Dermis microvascular lymphatic vessel endothelial cell (primary cell): ENCODE data around the gene TNFRSF1A. TPM values are rescaled to one million over a fixed set of nuclear protein-coding genes. Genes with fewer than 3 reads are reported as not detected.

Source experiments
- DNase-seq, 2 donors: peaks; one replicate each; pipeline versions ENCODE4 v3.0.0 to v3.0.0-alpha.2; 2010; ENCODE audit warnings: low read depth in 2 of 2
- total RNA-seq: library from RNA; depleted of rRNA; stranded (reverse); fragments of >200 nt; gene quantifications from 2 replicates; pipeline ENCODE4 v1.2.1, GENCODE V29; 2014

TNFRSF1A gene
- total RNA-seq = 41.7 and 71.4 TPM in 2 replicates

DNA sequence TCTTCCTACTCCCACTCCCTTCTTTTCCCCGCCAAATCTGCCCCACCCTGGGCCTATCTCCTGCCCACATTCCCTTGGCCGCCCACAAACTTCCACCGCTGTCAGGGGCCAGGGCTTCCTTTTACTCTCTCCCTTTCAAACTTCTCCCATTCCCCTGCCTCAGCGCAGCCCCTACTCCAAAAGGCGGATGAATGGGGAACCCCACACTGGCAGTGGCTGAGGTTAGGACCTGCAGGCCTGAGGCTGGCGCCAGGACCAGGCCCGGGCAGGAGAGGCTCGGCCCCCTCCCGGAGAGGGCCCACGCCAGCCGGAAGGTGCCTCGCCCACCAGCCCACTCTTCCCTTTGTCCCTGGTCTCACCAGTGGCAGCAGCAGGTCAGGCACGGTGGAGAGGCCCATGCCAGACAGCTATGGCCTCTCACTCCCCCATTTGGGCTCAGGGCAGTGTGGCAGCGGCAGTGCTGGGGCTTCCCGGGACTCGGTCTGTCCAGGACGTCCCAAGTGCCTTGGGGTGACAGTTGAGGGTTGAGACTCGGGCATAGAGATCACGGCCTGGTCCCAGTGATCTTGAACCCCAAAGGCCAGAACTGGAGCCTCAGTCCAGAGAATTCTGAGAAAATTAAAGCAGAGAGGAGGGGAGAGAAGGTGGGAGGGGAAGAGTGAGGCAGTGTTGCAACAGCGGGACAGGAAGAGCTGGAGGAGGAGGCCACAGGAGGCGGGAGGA is at the start of gene TNFRSF1A:
TSS of gene TNFRSF1A (minus strand) at position 660 of the 723 bp plus-strand sequence. CDS start at position 398, 262 bp downstream.
- DNase-seq = peak; percentile 53 to 83

DNA sequence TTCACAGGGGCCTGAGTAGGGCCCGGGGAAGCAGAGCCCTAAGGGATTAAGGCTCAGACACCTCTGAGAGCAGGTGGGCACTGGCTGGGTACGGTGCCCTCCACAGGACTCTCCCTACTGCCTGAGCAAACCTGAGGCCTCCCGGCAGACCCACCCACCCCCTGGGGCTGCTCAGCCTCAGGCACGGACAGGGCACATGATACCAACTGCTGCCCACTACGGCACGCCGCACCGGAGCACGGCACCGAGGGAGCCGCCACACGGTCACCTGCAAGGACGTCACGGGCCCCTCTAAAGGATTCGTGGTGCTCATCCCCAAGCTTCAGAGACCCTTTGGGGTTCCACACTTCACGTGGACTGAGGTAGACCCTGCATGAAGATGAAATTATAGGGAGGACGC is 49.1 kb upstream of the TNFRSF1A start:
- DNase-seq = no peak

DNA sequence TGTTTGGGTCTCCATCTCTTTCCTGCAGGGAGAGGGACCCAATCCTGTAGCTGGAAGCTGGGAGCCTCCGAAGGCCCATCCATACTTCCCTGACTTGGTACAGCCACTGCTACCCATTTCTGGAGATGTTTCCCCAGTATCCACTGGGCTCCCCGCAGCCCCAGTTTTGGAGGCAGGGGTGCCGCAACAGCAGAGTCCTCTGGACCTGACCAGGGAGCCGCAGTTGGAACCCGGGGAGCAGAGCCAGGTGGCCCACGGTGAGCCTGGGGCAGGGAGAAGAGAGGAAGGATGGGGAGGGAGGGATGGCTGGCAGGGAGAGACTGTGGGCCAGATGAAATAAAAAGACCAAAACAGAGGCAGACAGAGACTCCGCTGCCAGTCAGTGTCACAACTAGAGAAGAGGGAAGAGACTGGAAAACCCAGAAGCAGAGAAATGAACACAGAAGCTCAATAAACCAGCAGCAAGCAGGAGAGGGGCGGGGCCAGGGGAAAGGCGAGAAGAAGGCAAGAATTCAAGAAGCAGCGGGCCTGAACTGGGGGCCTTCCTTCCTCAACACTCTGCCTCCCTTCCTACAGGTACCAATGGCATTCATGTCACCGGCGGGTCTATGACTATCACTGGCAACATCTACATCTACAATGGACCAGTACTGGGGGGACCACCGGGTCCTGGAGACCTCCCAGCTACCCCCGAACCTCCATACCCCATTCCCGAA is 48.4 kb upstream of the TNFRSF1A start:
- no peak for DNase-seq

DNA sequence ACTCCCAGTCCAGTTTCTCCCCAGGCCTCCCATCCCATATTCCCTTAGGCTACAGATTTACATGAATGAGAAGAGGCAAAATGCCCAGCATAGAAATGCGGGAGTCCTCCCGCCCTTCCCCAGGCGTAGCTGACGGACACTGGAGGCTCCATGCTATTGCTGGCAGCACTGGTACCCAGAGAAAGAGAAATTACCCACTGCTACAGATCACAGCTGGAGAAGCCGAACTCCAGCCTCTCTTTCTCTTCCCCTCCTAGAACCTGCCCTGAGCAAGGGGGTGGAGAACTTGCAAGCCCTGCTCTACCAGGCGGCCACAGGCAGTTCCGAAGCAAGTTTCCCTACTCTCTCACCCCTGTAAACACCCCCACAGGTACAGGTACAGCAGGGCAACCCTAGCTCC is 45.7 kb upstream of the TNFRSF1A start:
- DNase-seq = no peak

DNA sequence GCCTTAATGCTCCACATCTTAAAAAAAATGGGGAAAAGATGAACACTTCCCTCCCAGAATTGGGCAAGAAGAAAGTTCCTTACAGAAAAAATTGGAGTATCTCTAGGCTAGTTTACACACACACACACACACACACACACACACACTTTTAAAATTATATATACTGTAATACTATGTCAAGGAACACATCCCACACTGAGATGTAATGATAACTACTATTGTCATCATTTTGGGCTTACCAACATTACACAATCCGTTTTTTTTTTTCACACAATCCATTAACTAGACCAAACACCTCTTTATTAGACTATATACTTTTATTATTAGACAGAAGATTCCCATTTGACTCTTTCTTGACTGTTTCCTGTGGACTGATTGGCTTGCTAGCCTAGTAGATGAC is 44.6 kb upstream of the TNFRSF1A start:
- no peak for DNase-seq

DNA sequence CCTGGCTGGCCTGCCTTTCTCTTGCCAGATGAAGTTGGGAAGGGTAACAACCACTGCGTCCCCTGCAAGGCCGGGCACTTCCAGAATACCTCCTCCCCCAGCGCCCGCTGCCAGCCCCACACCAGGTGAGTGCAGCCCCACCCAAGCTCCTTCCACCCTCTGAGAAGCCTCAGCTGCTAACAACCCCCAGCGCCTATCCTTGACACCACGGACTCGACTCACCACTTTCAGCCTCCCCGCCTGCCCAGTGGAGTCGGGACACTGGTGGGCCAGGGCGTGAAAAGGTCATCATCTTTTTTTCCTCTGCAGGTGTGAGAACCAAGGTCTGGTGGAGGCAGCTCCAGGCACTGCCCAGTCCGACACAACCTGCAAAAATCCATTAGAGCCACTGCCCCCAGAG is 44.2 kb upstream of the TNFRSF1A start:
- DNase-seq = no peak

DNA sequence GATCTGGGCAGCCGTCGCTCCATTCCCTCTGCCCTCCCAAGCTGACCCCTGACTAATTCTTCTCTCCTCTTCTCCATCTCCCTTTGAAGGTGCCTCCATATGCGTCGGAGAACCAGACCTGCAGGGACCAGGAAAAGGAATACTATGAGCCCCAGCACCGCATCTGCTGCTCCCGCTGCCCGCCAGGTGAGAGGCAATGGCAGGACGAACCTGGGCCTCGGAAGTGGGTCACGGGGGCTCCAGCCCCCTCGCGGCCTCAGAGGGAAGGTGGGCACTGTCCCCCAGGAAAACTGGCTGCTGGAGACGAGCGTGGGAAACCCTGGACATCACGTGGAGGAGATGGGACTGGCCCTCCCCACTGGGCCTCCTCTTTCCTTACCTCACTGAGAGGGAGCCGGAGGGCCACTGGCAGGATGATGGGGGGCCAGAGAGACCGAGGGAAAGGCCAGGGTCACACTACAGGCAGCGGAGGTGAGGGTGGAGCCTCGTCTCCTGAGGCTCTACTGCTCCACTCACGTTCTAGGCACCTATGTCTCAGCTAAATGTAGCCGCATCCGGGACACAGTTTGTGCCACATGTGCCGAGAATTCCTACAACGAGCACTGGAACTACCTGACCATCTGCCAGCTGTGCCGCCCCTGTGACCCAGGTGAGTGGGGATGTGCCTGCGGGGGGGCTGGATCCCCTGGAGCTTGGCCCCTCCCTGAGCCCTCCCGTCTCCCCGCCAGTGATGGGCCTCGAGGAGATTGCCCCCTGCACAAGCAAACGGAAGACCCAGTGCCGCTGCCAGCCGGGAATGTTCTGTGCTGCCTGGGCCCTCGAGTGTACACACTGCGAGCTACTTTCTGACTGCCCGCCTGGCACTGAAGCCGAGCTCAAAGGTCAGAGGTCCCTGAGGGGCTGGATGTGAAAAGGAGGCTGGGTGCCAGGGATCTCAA is 42.9 kb upstream of the TNFRSF1A start:
- DNase-seq = peak in 1 of 2 donors; percentile 31

DNA sequence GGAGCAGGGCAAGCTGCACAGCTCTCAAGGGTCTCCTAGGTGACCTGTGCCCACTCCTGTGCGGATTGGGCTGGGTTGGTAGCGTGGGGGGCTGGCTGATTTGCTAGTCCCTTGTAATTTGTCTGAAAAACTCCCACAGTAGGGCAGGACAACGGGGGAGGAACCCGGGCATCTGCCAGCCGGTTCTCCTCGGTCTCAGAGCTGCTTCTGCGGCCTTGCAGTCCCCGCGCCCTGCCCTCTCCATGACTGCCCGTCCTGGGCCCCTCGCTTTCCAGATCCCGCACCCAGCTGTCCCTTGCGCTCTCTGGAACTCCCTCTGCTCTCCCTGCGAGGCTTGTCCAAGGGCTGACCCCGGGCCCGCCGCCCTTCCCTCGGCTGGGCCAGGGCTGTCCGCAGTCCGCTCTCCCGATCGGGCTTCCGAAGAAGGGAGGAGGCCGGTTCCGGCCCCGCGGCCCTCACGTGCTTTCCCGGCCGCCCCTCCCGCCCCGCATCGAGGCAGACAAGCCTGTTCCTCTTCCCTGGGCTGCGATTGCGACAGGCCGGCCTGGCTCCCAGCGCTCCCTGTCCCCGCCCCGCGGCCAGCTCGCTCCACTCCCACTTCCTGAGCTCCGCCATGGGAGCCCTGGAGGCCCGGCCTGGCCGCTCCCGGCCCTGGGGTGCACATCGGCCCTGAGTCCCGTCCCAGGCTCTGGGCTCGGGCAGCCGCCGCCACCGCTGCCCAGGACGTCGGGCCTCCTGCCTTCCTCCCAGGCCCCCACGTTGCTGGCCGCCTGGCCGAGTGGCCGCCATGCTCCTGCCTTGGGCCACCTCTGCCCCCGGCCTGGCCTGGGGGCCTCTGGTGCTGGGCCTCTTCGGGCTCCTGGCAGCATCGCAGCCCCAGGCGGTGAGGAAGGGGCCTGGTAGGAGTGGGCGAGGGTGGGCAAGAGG is 42.0 kb upstream of the TNFRSF1A start, which contains the start of gene LTBR:
TSS of gene LTBR (plus strand) at position 591 of the 927 bp plus-strand sequence. CDS start at position 788, 197 bp downstream.
- DNase-seq = peak; percentile 79 to 93

DNA sequence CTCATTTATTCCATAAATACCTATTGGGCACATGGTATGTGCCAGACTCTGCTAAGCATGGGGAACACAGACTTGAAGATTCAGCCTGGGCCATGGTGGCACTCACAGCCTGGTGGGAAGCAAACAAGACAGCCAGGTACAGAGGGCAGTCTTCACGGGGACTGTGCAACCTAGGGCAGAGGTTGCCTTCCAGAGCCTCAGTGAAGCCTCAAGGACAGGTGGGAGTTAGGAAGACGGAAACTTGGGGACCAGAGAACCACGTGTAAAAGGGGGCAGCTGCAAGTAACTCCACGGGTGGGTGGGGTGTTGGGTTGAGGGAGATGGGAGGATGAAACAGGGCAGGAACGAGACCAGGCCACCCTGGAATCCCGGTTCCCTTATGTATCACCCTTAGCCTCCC is 41.1 kb upstream of the TNFRSF1A start:
- no peak for DNase-seq

DNA sequence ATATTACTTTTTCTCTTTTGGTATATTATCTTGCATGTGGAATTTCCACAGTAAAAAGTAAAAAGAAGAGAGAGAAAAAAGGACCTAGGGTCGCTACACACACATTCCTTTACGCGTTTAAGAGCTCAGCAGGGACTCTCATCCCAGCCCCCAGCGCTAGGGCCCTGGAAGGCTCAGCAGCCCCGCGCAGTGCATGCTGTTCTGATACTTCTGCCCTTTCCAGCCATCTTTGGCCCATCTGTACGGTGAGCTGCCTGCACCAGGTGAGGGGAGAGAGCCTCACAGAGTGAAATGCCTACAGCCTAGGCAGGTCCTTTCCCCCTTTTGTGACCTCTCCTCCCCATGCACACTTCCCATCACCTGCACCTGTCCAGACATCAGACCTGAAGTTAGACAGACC is 40.5 kb upstream of the TNFRSF1A start:
- DNase-seq = no peak

DNA sequence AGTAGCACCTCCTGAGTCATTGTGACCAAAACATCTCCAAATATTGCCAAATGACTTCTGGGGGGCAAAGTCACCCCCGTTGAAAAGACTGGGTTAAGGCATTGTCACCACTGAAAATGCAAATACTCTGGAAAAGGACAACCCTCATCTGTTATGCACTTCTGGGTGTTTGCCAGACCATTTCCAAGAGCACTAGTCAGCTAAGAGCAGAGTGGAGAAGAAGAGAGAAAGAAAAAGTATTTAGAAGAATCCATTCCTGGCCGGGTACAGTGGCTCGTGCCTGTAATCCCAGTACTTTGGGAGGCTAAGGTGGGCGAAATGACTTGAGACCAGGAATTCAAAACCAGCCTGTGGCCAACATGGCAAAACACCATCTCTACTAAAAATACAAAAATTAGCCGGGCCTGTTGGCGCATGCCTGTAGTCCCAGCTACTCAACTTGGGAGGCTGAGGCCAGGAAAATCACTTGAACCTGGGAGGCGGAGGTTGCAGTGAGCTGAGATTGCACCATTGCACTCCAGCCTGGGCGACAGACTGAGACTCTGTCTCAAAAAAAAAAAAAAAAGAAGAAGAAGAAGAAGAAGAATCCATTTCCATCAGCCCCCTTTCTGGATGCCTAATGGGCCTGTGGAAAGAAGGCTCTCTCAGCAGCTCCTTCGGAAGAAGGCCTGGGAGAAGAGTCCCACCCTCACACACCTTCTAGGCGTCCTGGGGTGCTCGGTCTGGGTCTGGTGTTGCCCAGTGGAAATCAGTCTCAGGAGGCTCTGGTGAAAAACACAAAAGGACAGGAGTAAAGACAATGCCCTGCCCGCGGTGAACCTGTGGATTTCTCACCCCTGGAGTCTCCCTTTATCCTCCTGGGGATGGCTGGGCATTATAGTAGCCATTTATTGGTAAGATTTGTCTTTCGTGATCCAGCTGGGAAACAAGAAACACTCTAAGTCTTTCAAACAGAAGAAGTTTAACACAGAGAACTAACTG is 38.6 kb upstream of the TNFRSF1A start:
- no peak for DNase-seq

DNA sequence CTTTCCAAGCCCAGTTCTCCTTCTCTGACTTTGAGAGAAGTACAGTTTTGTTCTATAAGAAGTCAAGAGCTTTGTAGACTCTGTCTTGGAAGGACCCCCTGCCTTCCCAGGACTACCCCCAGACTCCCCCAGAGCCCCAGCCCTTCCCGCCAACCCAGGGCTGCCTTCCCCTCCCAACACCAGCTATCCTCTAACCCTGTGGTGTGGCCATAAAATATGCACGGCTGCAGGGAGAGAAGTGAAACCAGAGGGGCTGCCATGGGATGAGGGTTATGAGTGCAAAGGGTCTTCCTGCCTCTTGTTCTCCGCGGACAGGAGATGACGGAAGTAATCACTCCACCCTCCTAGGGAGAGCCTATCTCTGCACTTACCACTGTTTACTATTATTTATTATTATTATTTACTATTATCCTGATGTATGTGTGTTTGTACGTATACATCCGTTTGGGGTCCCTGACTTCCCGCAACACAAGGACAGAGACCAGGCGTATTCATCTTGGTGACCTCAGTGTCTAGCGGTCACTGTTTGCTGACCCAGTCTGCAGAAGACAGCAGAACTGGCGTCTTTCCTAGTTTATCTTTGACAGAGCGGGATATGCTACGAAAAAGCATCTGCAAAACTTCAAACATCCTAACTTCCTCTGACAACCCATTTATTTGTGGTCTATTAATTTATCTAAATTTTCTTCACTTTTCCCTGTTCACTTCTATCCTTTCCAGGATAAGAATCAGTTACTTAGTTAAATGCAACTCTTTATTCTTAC is 37.0 kb upstream of the TNFRSF1A start:
- no peak for DNase-seq

DNA sequence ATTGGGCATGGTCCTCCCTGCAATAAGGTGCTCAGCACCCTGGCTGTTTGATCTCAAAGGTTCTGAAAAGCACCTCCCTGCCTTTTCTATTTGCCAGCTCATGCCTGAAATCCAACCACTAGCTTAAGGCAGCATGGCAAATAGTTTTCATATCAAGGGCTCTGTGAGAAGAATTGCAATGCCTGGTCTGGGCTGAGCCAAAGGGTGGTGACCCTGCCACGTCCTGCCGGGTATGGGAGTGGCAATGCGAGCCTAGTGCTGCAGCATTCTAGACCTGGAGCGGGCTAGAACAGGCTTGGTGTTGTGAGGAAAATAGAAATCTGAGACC is 35.8 kb upstream of the TNFRSF1A start:
- DNase-seq = no peak

DNA sequence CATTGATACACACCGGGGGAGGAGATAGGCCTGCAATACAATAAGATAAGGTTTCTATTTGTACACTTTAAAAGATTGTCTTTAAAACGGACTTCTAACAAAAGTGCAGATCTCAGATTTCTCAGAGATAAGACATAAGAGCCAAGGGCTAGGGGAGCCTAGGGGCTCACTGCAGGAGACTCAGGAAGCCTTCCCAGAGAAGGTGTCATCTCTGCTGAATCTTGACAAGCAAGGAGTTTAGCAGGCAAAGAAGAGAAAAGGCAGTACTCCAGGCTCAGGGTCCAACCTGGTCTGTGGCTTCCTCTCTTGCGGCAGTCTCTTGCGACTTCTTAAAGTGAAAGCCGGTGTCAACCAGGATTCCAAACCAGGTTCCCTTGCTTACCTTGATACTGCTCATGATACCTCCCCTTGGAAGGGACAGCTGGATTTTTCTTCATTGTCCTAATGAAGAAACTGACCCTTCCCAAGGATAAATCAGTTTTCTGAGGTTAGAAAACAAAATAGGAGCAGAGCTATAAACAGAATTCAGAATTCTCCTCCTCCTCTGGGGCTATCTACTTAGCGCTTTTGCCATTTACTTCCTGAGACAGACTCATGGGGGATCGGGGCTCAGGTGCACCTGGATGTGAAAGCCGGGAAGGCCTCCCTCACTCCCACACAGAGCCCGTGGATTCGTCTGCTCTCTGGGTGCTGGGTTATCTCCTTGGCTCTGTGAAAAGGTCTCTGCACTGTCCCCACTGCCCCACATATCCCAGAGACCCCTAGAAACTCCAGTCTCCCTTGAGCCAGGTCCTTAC is 35.2 kb upstream of the TNFRSF1A start:
- no peak for DNase-seq

DNA sequence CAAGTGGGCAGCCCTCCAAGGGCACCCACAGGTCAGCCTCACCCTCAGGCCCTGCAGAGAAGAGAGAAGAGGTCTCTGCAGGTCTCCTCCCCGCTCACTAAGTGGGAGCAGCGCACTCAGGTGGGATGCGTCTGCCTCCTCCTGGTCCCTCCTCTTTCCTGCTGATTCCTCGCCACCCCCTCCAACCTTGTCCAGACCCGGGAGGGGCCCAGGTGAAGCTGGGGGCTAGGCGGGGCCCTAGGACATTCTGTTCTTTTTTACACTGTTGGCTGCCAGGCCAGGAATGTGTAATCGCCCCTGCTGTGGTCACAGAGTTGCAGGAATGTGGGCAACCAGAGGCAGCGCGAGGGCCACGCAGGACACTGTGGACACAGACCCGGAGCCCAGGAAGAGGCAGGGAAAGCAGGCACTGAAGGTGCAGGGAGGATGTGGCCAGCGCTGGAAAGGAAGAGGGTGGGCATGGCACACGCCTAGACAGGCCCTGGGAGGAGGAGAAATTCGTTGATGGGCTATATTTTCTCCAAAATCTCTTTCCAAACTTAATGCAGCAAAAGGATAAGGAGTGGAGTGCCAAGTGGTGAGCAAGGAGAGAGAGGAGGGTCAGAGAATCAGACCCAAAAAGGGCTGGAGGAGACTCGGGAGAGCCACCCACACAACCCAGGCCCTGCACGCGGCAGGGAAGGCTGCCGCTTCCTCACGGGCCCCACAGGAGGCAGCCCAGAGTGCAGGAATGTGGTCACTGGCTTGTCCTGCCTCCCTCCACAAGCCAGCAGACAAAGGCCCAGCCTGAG is 34.4 kb upstream of the TNFRSF1A start:
- DNase-seq = peak in 1 of 2 donors; percentile 57

DNA sequence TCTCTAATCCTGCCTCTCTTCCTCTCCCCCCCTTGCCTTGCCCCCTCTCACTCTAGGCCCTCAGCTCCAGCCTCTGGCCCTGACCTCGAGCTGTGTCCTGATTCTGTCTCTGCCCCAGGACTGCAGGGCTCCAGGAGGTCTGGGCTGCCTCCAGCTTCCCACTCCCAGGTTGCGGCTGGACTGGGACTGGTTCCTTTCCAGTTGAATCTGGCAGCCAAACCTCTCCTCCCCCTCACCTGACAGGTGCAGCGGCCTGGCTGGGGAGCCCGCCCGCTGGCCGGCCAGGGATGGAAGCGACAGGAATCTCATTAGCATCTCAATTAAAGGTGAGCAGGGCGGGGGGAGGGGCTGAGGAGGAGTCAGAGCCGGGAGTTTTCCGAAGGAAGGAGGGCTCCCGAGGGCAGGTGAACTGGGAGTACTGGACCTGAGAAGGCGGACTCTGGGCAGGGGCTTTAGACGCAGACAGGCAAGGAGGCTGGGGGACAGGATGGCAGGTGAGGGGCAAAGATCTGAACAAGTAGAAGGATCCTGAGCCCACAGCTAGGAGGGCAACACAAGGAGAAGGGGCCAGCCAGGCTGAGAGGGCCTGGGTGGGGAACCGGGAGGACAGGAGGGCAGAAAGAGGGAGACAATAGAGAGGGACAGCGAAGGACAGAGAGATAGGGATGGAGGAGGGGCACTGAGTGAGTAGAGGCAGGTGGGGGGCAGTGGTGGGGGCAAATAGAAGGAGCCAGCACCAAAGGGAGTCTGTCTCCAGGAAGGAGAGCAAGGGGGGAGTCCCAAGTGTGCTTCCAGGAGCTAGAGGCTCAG is 33.6 kb upstream of the TNFRSF1A start, which contains the start of gene SCNN1A:
TSS of gene SCNN1A (minus strand) at position 295 of the 810 bp plus-strand sequence. CDS start 780 bp downstream, outside the sequence.
- no peak for DNase-seq
